ENCODE data around the gene PHEX. TPM values are rescaled to one million over a fixed set of nuclear protein-coding genes. Genes with fewer than 3 reads are reported as not detected.
A peak's percentile ranks its signal among the peaks of the same experiment; 100 is the strongest.

The PHEX gene
- total RNA-seq: under 1 TPM in 2 of 5 donors, not detected in 3; 0.14 to 0.73 TPM
- under 1 TPM in 1 of 3 donors, not detected in 2; 0.05 TPM for polyA plus RNA-seq
- long read RNA-seq, donor 1: 0 reads
- long read RNA-seq, donor 2: 0 reads
- long read RNA-seq, donor 3: 0 reads
- long read RNA-seq, donor 4: 0 reads
- long read RNA-seq, donor 5: 0 reads
- long read RNA-seq, donor 6: 0 reads
- long read RNA-seq, donor 7: 0 reads
- long read RNA-seq, donor 8: 0 reads
- long read RNA-seq, donor 9: 0 reads
- long read RNA-seq, donor 10: 0 reads

DNA sequence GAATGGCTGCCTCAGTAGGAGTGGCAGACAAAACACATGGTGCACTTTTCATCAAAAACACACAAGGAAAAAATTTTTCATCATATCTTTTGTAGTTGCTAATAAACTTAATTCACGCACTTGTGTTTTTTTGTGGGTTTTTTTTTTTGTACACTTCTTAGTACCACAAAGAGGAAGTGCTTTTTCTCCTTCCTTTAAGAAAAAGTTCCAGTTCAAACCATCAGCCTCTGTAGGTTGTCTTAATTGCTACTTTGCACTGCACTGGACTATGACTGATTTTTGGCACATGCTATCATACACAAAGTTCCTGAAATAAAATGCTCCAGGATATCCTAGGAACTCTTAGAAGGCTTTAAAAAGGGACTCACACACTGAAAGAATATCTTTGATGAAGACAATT is at the start of gene PHEX:
TSS of gene PHEX (plus strand) at position 242 of the 400 bp plus-strand sequence. CDS start 681 bp downstream, outside the sequence.
- Histone ChIP-seq H3K9me3 (peaks cover 0 to 3% (median 0%) of the 10 kb centered on the region in 4 donors), H3K4me3 (no peak within 1 kb of the TSS), H3K4me1 (no peaks in the 10 kb centered on the region), H3K36me3 (no peaks in the 10 kb centered on the region), H3K27ac (no peak within 1 kb of the TSS), H3K27me3 (no peaks in the 10 kb centered on the region)
- intact Hi-C loops (cut with DNase I; ENCODE audit: low total_unique reads): no loop called here
- no peak for TF ChIP-seq EP300 (IDR thresholded peaks at IDR 0.05)
- TF ChIP-seq, protein P1, sequence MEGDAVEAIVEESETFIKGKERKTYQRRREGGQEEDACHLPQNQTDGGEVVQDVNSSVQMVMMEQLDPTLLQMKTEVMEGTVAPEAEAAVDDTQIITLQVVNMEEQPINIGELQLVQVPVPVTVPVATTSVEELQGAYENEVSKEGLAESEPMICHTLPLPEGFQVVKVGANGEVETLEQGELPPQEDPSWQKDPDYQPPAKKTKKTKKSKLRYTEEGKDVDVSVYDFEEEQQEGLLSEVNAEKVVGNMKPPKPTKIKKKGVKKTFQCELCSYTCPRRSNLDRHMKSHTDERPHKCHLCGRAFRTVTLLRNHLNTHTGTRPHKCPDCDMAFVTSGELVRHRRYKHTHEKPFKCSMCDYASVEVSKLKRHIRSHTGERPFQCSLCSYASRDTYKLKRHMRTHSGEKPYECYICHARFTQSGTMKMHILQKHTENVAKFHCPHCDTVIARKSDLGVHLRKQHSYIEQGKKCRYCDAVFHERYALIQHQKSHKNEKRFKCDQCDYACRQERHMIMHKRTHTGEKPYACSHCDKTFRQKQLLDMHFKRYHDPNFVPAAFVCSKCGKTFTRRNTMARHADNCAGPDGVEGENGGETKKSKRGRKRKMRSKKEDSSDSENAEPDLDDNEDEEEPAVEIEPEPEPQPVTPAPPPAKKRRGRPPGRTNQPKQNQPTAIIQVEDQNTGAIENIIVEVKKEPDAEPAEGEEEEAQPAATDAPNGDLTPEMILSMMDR (IDR thresholded peaks at IDR 0.05): no peak
- TF ChIP-seq POLR2AphosphoS5 (IDR thresholded peaks at IDR 0.05): no peak
- no peak for TF ChIP-seq POLR2A (IDR thresholded peaks at IDR 0.05)
- no peak for DNase-seq
- 53 to 75% (median 72%) methylated on average over 1 of the region's 1 CpG for WGBS, 5 donors

DNA sequence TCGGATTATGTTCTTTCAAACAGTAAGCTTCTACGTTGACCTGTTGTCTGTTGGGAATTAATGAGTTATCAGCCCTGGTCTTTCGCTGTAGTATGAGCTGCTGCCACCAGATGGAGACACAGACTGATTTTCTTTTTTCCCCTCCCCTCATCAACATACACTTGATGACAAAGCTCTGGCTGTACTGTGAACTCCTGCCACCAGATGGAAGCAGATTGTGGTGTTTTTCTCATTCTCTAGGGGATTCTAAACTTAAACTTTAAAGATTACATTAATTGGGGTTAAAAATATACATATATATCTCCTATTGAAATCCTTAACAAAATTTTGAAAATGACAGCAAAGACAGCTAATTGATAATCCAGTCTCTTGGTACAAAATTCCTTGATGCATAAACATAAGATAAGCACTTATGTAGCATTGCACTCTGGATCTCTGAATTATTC is 46.8 kb upstream of the PHEX start:
- peak; percentile 74 to 91 for DNase-seq
- intact Hi-C loops (cut with DNase I; ENCODE audit: low total_unique reads): no loop called here
- WGBS, 5 donors: 0 to 11% (median 10%) methylated on average over 3 of the region's 3 CpGs
- no peak for TF ChIP-seq POLR2AphosphoS5 (IDR thresholded peaks at IDR 0.05)
- TF ChIP-seq, protein P1 (IDR thresholded peaks at IDR 0.05): peak in 5 of 7 experiments; percentile 62 to 97 (median 87)
- no peaks in the 10 kb centered on the region for H3K9me3 ChIP-seq
- H3K27me3 ChIP-seq: no peaks in the 10 kb centered on the region
- peaks cover 0 to 31% (median 19%) of the 10 kb centered on the region in 4 donors for H3K36me3 ChIP-seq
- no peak overlapping the region for H3K4me3 ChIP-seq
- H3K27ac ChIP-seq: no peak overlapping the region
- H3K4me1 ChIP-seq: peaks cover 0 to 5% (median 0%) of the 10 kb centered on the region in 4 donors

DNA sequence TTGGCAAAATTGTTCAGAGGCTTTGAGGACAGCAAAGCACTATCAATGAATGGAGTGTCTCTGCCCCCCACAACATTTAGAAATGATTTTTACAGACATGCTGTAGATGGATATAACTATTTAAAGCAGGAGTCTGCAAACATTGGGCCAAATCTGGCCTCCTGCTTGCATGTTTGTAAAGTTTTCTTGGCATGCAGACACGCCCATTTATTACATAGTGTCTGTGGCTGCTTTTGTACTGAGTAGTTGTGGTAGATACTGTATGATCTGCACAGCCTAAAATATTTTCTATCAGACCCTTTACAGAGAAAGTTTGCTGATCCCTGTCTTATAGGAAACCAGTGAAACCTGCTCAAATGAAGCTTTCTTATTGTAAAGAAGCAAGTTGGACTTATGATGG is 45.5 kb upstream of the PHEX start:
- Histone ChIP-seq H3K36me3 (peaks cover 0 to 37% (median 23%) of the 10 kb centered on the region in 4 donors), H3K4me1 (peaks cover 0 to 5% (median 0%) of the 10 kb centered on the region in 4 donors), H3K27ac (no peak overlapping the region), H3K9me3 (no peaks in the 10 kb centered on the region), H3K27me3 (no peaks in the 10 kb centered on the region), H3K4me3 (no peak overlapping the region)
- intact Hi-C loops (cut with DNase I; ENCODE audit: low total_unique reads): no loop called here
- 5 to 67% (median 42%) methylated on average over 1 of the region's 1 CpG for WGBS, 5 donors
- TF ChIP-seq POLR2AphosphoS5 (IDR thresholded peaks at IDR 0.05) (no peak), POLR2A (IDR thresholded peaks at IDR 0.05) (no peak), EP300 (IDR thresholded peaks at IDR 0.05) (no peak)
- TF ChIP-seq, protein P1 (IDR thresholded peaks at IDR 0.05): no peak
- no peak for DNase-seq

DNA sequence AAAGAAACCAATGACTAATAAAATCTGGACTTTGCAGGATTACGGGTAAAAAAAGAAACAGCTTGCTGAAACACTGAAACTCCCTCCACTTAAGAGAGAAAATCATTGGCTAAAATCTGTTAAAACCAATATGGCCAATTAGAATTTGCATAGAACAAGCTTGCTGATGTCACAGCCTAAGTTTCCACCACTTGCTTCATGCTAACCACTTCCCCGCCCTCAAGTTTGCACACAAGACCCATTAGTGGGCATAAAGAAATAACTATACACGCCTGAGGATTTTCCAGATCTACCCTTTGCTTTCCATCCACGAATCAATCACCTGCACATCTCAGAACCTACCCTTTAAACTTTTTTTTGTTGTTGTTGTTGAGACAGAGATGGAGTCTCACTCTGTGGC is 42.7 kb upstream of the PHEX start:
- no peak for DNase-seq
- 69 to 93% (median 88%) methylated on average over 4 of the region's 4 CpGs for WGBS, 5 donors
- intact Hi-C loops (cut with DNase I; ENCODE audit: low total_unique reads): no loop called here

More for the DNA sequence above, 42.7 kb upstream of the PHEX start:
- Histone ChIP-seq H3K27me3 (no peaks in the 10 kb centered on the region), H3K36me3 (peaks cover 0 to 55% (median 39%) of the 10 kb centered on the region in 4 donors), H3K9me3 (no peaks in the 10 kb centered on the region), H3K27ac (no peak overlapping the region), H3K4me3 (no peak overlapping the region), H3K4me1 (peaks cover 0 to 5% (median 0%) of the 10 kb centered on the region in 4 donors)
- no peak for TF ChIP-seq EP300 (IDR thresholded peaks at IDR 0.05)
- TF ChIP-seq, protein P1 (IDR thresholded peaks at IDR 0.05): no peak
- no peak for TF ChIP-seq POLR2A (IDR thresholded peaks at IDR 0.05)
- TF ChIP-seq POLR2AphosphoS5 (IDR thresholded peaks at IDR 0.05): no peak

Data from stomach (tissue), 19 donors.